ENCODE data around the gene KCNA4.

DNA sequence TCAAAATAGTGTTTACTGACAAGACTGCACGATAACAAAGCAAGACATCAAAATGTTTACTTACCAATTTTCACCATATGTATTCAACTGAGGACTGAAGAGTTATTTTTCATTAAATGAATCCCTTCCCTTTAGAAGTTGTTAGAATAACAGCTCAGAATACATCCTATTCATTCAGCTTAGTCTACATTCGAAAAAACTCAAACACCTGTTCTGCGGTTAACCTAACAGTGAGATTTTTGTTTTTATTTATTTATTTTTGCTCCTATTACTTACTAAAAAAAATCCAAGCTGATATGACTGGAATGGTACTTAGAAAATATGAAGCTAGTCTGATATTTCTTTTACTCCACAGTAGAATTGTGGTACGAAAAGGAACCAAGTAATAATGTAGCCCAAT, 10.0 kb downstream of the KCNA4 start:
- TF ChIP-seq, protein P1, sequence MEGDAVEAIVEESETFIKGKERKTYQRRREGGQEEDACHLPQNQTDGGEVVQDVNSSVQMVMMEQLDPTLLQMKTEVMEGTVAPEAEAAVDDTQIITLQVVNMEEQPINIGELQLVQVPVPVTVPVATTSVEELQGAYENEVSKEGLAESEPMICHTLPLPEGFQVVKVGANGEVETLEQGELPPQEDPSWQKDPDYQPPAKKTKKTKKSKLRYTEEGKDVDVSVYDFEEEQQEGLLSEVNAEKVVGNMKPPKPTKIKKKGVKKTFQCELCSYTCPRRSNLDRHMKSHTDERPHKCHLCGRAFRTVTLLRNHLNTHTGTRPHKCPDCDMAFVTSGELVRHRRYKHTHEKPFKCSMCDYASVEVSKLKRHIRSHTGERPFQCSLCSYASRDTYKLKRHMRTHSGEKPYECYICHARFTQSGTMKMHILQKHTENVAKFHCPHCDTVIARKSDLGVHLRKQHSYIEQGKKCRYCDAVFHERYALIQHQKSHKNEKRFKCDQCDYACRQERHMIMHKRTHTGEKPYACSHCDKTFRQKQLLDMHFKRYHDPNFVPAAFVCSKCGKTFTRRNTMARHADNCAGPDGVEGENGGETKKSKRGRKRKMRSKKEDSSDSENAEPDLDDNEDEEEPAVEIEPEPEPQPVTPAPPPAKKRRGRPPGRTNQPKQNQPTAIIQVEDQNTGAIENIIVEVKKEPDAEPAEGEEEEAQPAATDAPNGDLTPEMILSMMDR (IDR thresholded peaks at IDR 0.05): no peak
- no peak for TF ChIP-seq EZH2 (IDR thresholded peaks at IDR 0.05)
